IMR-90 (cell line): ENCODE measurements around the gene HFE. TPM values are rescaled to one million over a fixed set of nuclear protein-coding genes. Genes with fewer than 3 reads are reported as not detected.

Experiments
- ATAC-seq: fragments of 200-7000 bp; cut with Tn5 transposase; 2 replicates; pipeline ENCODE4 v1.9.1; 2020; ENCODE audit warnings: low read depth, mild to moderate bottlenecking, moderate library complexity
- BruUV-seq: library from RNA; stranded (reverse); fragments of 400-500 nt; replicated peaks from 2 replicates; lab custom pipeline; 2021; lab: Mats Ljungman, UMichigan
- CTCF ChIA-PET: fragments of 300-600 bp; formaldehyde crosslinking; extraction: SDS; loops from one replicate; lab custom pipeline; 2021; ENCODE audit warnings: antibody characterized with exemption; lab: Yijun Ruan, JAX
- POLR2A ChIA-PET: fragments of 300-600 bp; sonication (Branson Sonifier 250); formaldehyde crosslinking; loops from one replicate; lab custom pipeline; 2022; ENCODE audit warnings: antibody characterized with exemption; ENCODE audit not compliant: unreplicated experiment; lab: Charles Lee
- DNase-seq: peaks from one replicate; pipeline ENCODE4 v3.0.0; 2013
- H2AFZ ChIP-seq: replicated peaks from 2 replicates; pipeline ENCODE3; 2013; ENCODE audit warnings: low read length, mild to moderate bottlenecking; ENCODE audit not compliant: poor library complexity
- H2AK5ac ChIP-seq: 2 replicates; pipeline ENCODE4 v1.6.1; 2013; ENCODE audit warnings: low read depth, low read length, inconsistent platforms
- H2AK9ac ChIP-seq: replicated peaks from 2 replicates; pipeline ENCODE3; 2013; ENCODE audit warnings: mild to moderate bottlenecking, low read depth, low read length, moderate library complexity; ENCODE audit not compliant: poor library complexity
- H2BK120ac ChIP-seq: 2 replicates; pipeline ENCODE4 v1.6.1; 2013; ENCODE audit warnings: low read depth, low read length, inconsistent platforms
- H2BK15ac ChIP-seq: 3 replicates; pipeline ENCODE4 v1.6.1; 2013; ENCODE audit warnings: low read depth, low read length, inconsistent platforms
- H2BK20ac ChIP-seq: 2 replicates; pipeline ENCODE4 v1.6.1; 2013; ENCODE audit warnings: low read depth, mild to moderate bottlenecking, inconsistent platforms, low read length, moderate library complexity
- H2BK5ac ChIP-seq: 2 replicates; pipeline ENCODE4 v1.6.1; 2013; ENCODE audit warnings: mild to moderate bottlenecking, low read depth, low read length, inconsistent platforms; ENCODE audit not compliant: poor library complexity, severe bottlenecking
- H3K14ac ChIP-seq: replicated peaks from 2 replicates; pipeline ENCODE4 v1.6.1; 2013; ENCODE audit warnings: low read depth, low read length, inconsistent platforms
- H3K18ac ChIP-seq: 2 replicates; pipeline ENCODE4 v1.6.1; 2013; ENCODE audit warnings: low read depth, low read length, control low read depth
- H3K23ac ChIP-seq: 2 replicates; pipeline ENCODE4 v1.6.1; 2013; ENCODE audit warnings: low read depth, low read length, inconsistent platforms
- H3K27ac ChIP-seq: 2 replicates; pipeline ENCODE4 v1.5.1; 2013; ENCODE audit warnings: mild to moderate bottlenecking, control low read depth, low read length; ENCODE audit not compliant: insufficient read depth
- H3K27me3 ChIP-seq: 2 replicates; pipeline ENCODE4 v1.6.1; 2013; ENCODE audit warnings: low read length; ENCODE audit not compliant: control insufficient read depth, insufficient read depth
- H3K36me3 ChIP-seq: 2 replicates; pipeline ENCODE4 v1.6.1; 2013; ENCODE audit warnings: low read length, mixed read lengths; ENCODE audit not compliant: control insufficient read depth, insufficient read depth
- H3K4ac ChIP-seq: 2 replicates; pipeline ENCODE4 v1.6.1; 2013; ENCODE audit warnings: low read depth, low read length, inconsistent platforms
- H3K4me1 ChIP-seq: 2 replicates; pipeline ENCODE4 v1.6.1; 2013; ENCODE audit warnings: low read length, mixed read lengths; ENCODE audit not compliant: control insufficient read depth, insufficient read depth
- H3K4me2 ChIP-seq: 2 replicates; pipeline ENCODE4 v1.6.1; 2013; ENCODE audit warnings: low read depth, mild to moderate bottlenecking, control low read depth, low read length, moderate library complexity
- H3K4me3 ChIP-seq: 2 replicates; pipeline ENCODE4 v1.5.1; 2013; ENCODE audit warnings: low read depth, mild to moderate bottlenecking, control low read depth, low read length, moderate library complexity; ENCODE audit not compliant: insufficient read depth
- H3K56ac ChIP-seq: 2 replicates; pipeline ENCODE4 v1.6.1; 2013; ENCODE audit warnings: low read length, inconsistent platforms; ENCODE audit not compliant: insufficient read depth; ENCODE audit errors: extremely low read depth
- H3K79me1 ChIP-seq, 2 experiments: 2 replicates each; pipeline ENCODE4 v1.6.1; 2013; ENCODE audit warnings: low read length in 2 of 2, inconsistent platforms in 1 of 2, low read depth in 1 of 2
- H3K9ac ChIP-seq: 2 replicates; pipeline ENCODE4 v1.6.1; 2013; ENCODE audit warnings: low read depth, low read length, control low read depth
- H3K9me1 ChIP-seq: 2 replicates; pipeline ENCODE4 v1.6.1; 2013; ENCODE audit warnings: low read length, inconsistent platforms; ENCODE audit not compliant: insufficient read depth
- H3K9me3 ChIP-seq: 2 replicates; pipeline ENCODE4 v1.6.1; 2013; ENCODE audit warnings: low read length; ENCODE audit not compliant: control insufficient read depth, insufficient read depth
- H4K20me1 ChIP-seq: 2 replicates; pipeline ENCODE4 v1.6.1; 2013; ENCODE audit warnings: low read length, inconsistent platforms; ENCODE audit not compliant: insufficient read depth
- H4K5ac ChIP-seq: 2 replicates; pipeline ENCODE4 v1.6.1; 2013; ENCODE audit warnings: mild to moderate bottlenecking, low read depth, low read length, control low read depth
- H4K8ac ChIP-seq, 2 experiments: 2 replicates each; pipeline ENCODE4 v1.6.1; 2013; ENCODE audit warnings: low read depth in 2 of 2, low read length in 2 of 2, control low read depth in 1 of 2, inconsistent platforms in 1 of 2
- H4K91ac ChIP-seq: 2 replicates; pipeline ENCODE4 v1.6.1; 2013; ENCODE audit warnings: low read depth, low read length, inconsistent platforms; ENCODE audit not compliant: insufficient read depth
- BHLHE40 ChIP-seq: fragments of 150-350 bp; IDR thresholded peaks from 2 replicates; pipeline ENCODE4 v1.6.1; 2016; ENCODE audit warnings: mild to moderate bottlenecking, low read depth, low read length
- CEBPB ChIP-seq: IDR thresholded peaks from 2 replicates; pipeline ENCODE4 v1.6.1; 2012; ENCODE audit warnings: low read depth, low read length, improper control_type of control experiment
- CHD1 ChIP-seq: IDR thresholded peaks from 2 replicates; pipeline ENCODE4 v1.6.1; 2012; ENCODE audit warnings: low read depth, low read length, improper control_type of control experiment
- CTCF ChIP-seq: conservative IDR thresholded peaks from 2 replicates; pipeline ENCODE4 v1.5.1; 2012; ENCODE audit warnings: mild to moderate bottlenecking, low read depth, low read length, improper control_type of control experiment
- ELK1 ChIP-seq: fragments of 150-350 bp; IDR thresholded peaks from 2 replicates; pipeline ENCODE4 v1.6.1; 2016; ENCODE audit warnings: low read depth, mild to moderate bottlenecking, low read length, moderate library complexity, borderline replicate concordance
- MAFK ChIP-seq: IDR thresholded peaks from 2 replicates; pipeline ENCODE4 v1.6.1; 2012; ENCODE audit warnings: low read depth, low read length, improper control_type of control experiment
- MAZ ChIP-seq: IDR thresholded peaks from 2 replicates; pipeline ENCODE4 v1.6.1; 2012; ENCODE audit warnings: low read depth, mild to moderate bottlenecking, low read length, improper control_type of control experiment, moderate library complexity, borderline replicate concordance
- MXI1 ChIP-seq: IDR thresholded peaks from 2 replicates; pipeline ENCODE4 v1.6.1; 2012; ENCODE audit warnings: low read depth, mild to moderate bottlenecking, low read length, moderate library complexity, borderline replicate concordance
- NFE2L2 ChIP-seq: fragments of 150-350 bp; IDR thresholded peaks from 2 replicates; pipeline ENCODE4 v1.6.1; 2016; ENCODE audit warnings: low read depth, mild to moderate bottlenecking, low read length
- POLR2A ChIP-seq: IDR thresholded peaks from 2 replicates; pipeline ENCODE4 v1.6.1; 2012; ENCODE audit warnings: mild to moderate bottlenecking, low read depth, low read length
- RAD21 ChIP-seq: IDR thresholded peaks from 2 replicates; pipeline ENCODE4 v1.6.1; 2012; ENCODE audit warnings: low read length, improper control_type of control experiment
- RCOR1 ChIP-seq: IDR thresholded peaks from 2 replicates; pipeline ENCODE4 v1.6.1; 2012; ENCODE audit warnings: mild to moderate bottlenecking, low read length, improper control_type of control experiment; ENCODE audit not compliant: insufficient replicate concordance
- RFX5 ChIP-seq: IDR thresholded peaks from 2 replicates; pipeline ENCODE4 v1.8.0; 2012; ENCODE audit warnings: low read depth, mild to moderate bottlenecking, low read length, moderate library complexity
- SMC3 ChIP-seq: fragments of 150-350 bp; IDR thresholded peaks from 2 replicates; pipeline ENCODE4 v1.6.1; 2016; ENCODE audit warnings: low read depth, mild to moderate bottlenecking, antibody characterized with exemption, low read length, moderate library complexity
- WGBS, 2 experiments: methylation state at CpG; one replicate each; pipeline versions ENCODE4 v1.1.5 to v1.1.7; 2013; ENCODE audit warnings: missing lambda C conversion rate in 2 of 2; ENCODE audit not compliant: insufficient read length in 1 of 2; ENCODE audit errors: extremely low coverage in 2 of 2; 5-methylcytosine and 5-hydroxymethylcytosine counted together
- dilution Hi-C: fragments of 300-500 bp; cut with HindIII; formaldehyde crosslinking; loops from one replicate; pipeline ENCODE4 v1.14.3; 2018; ENCODE audit warnings: low sequenced_read_pairs; ENCODE audit not compliant: unreplicated experiment
- in situ Hi-C: fragments of 300-500 bp; cut with MboI; formaldehyde crosslinking; loops from 3 replicates; pipeline ENCODE4 v1.14.3; 2019; ENCODE audit warnings: low sequenced_read_pairs, inconsistent platforms, mixed read lengths
- intact Hi-C: fragments of 100-400 bp; cut with micrococcal nuclease; formaldehyde crosslinking; loops from 2 replicates; pipeline ENCODE4 v1.10.0; 2022
- polyA plus RNA-seq, 3 experiments: library from polyadenylated mRNA; depleted of rRNA; stranded (reverse); fragments of >200 nt; gene quantifications; 2 replicates each; pipeline ENCODE4 v1.2.3, GENCODE V29; 2012; ENCODE audit warnings: low replicate concordance in 1 of 3
- total RNA-seq: library from RNA; depleted of rRNA; stranded (reverse); fragments of >200 nt; gene quantifications from 2 replicates; pipeline ENCODE4 v1.2.3, GENCODE V29; 2012
- TF ChIP-seq, protein P1 (sequence below): fragments of 150-350 bp; IDR thresholded peaks from 2 replicates; pipeline ENCODE4 v1.6.1; 2017; ENCODE audit warnings: mild to moderate bottlenecking, antibody characterized with exemption, low read length, low read depth

Gene HFE
- total and polyA plus RNA-seq, 2 of the 4 experiments (the other 2 are of a cell fraction): 14.9 to 15.7 TPM

DNA sequence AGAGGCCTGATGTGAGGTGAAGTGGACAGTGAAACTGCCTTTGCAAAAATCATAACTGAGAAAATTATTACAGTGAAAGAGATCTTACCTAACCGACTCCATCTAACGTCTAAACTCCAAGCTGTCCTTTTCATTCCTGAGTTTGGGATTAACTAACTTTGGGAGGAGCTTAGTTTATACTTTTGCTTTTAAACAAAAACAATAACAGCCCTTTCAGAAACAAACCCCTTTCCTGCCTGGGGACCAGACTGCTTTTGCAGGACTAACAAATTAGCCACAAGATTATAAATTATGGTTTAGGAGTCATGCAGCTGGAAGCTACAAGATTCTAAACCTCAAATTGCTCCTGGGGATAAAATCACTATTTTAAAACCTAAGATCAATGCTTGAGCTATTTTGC is 38.6 kb upstream of the HFE start:
- H3K79me1 ChIP-seq: no peaks in the 10 kb centered on the region
- 0 out of 2 replicates have a peak overlapping the region, but pooled peaks have one; percentile 71 for H3K23ac ChIP-seq
- H2AFZ ChIP-seq: no peak overlapping the region
- H3K27ac ChIP-seq: no peak overlapping the region
- H3K4me2 ChIP-seq: no peak overlapping the region; the same call in 1 of the 2 replicates
- 0 out of 2 replicates have a peak overlapping the region, but pooled peaks have one; percentile 25 for H4K91ac ChIP-seq
- H4K5ac ChIP-seq: no peak overlapping the region
- no peak overlapping the region for H3K18ac ChIP-seq
- no peaks in the 10 kb centered on the region; the same call in 1 of the 2 replicates for H3K4me1 ChIP-seq
- no peak overlapping the region for H2AK5ac ChIP-seq
- H2BK20ac ChIP-seq: 0 out of 2 replicates have a peak overlapping the region, but pooled peaks have one; percentile 54
- TF ChIP-seq ELK1: no peak
- TF ChIP-seq NFE2L2: no peak
- TF ChIP-seq RAD21: no peak
- TF ChIP-seq MXI1: no peak
- no peak for TF ChIP-seq MAZ
- no peak for TF ChIP-seq CHD1
- no peak for TF ChIP-seq MAFK
- no peak for TF ChIP-seq SMC3
- TF ChIP-seq, protein P1, sequence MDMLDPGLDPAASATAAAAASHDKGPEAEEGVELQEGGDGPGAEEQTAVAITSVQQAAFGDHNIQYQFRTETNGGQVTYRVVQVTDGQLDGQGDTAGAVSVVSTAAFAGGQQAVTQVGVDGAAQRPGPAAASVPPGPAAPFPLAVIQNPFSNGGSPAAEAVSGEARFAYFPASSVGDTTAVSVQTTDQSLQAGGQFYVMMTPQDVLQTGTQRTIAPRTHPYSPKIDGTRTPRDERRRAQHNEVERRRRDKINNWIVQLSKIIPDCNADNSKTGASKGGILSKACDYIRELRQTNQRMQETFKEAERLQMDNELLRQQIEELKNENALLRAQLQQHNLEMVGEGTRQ: no peak
- no peak for TF ChIP-seq CTCF
- no peak for TF ChIP-seq RCOR1
- TF ChIP-seq POLR2A: no peak
- no peak for TF ChIP-seq RFX5
- no peak for TF ChIP-seq CEBPB
- TF ChIP-seq BHLHE40: no peak
- no peak overlapping the region for H2AK9ac ChIP-seq
- H3K36me3 ChIP-seq: no peaks in the 10 kb centered on the region
- peak overlapping the region; percentile 59; the same call in 1 of the 2 replicates for H2BK120ac ChIP-seq
- 0 out of 2 replicates have a peak overlapping the region, but pooled peaks have one; percentile 53 for H3K14ac ChIP-seq
- no peak overlapping the region; the same call in 1 of the 2 replicates for H3K56ac ChIP-seq
- in situ Hi-C loops: no loop called here
- DNase-seq (no peak), ATAC-seq (no peak)
- ChIA-PET POLR2A (interaction anchor here (0.9 kb wide), 1 partner anchor 29 kb away, joined by 3 read pairs; a partner anchor contains a TSS), CTCF (interaction anchor here (1.2 kb wide), 1 partner anchor 22 kb away, joined by 4 read pairs; no protein-coding TSS in a partner anchor)
- H3K4me3 ChIP-seq: no peak overlapping the region
- H3K4ac ChIP-seq: 0 out of 2 replicates have a peak overlapping the region, but pooled peaks have one; percentile 59
- H2BK5ac ChIP-seq: peak overlapping the region; percentile 27
- intact Hi-C loops: no loop called here
- no peaks in the 10 kb centered on the region for H4K20me1 ChIP-seq
- no peaks in the 10 kb centered on the region for H3K27me3 ChIP-seq
- H4K8ac ChIP-seq: peak overlapping the region in 1 of 2 experiments; percentile 32; a peak in 2 of 4 replicates
- H3K9ac ChIP-seq: no peak overlapping the region
- dilution Hi-C loops: no loop called here
- H3K9me3 ChIP-seq: no peaks in the 10 kb centered on the region
- WGBS, 2 experiments: no CpG with 5 or more reads among the region's 2 CpGs
- no peak overlapping the region for H2BK15ac ChIP-seq
- BruUV-seq: no TSS peak
- no peaks in the 10 kb centered on the region for H3K9me1 ChIP-seq
